Ovary (tissue), 3 donors: Measurements from ENCODE around the gene PLB1.

ENCODE experiments used
- CTCF ChIP-seq, 3 donors: fragments of 450-650 bp in 2 of 3; fragments of 200-600 bp in 1 of 3; IDR thresholded peaks; one replicate each; pipeline versions ENCODE4 v1.5.1 to v1.8.0; 2016 to 2022; ENCODE audit warnings: antibody characterized with exemption in 3 of 3, mild to moderate bottlenecking in 1 of 3
- EP300 ChIP-seq: sonication (generic); formaldehyde crosslinking; IDR thresholded peaks from one replicate; pipeline ENCODE4 v1.6.1; 2017; ENCODE audit warnings: antibody characterized with exemption
- POLR2A ChIP-seq: fragments of 450-650 bp; IDR thresholded peaks from one replicate; pipeline ENCODE4 v1.6.1; 2017; ENCODE audit warnings: antibody characterized with exemption, mild to moderate bottlenecking, moderate library complexity
- donor health status: DM: no; HTN: no; CAD: no.

- TF ChIP-seq POLR2A (no peak), EP300 (no peak), CTCF (IDR thresholded peaks at IDR 0.05) (no peak)
Observed at GRCh38 chr2:28552045-28552823, 56.4 kb downstream of the PLB1 start.
